ENCODE measurements around the gene ROBO3.

DNA sequence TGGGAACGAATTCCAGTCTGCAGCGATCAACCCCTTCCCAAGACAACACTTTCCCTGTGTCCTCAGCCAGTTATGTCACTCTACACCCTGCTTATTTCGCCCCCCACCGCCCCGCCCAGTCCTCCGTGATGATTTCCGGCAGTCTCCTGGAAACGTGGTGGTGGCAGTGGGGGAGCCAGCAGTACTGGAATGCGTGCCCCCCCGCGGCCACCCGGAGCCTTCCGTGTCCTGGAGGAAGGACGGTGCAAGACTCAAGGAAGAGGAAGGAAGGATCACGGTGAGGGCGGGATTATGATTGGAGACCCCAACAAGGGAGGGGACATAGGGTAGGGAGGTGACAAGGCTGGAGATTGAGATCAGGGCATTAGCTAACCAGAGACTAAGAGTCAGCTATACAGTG is 4.1 kb downstream of the ROBO3 start:
- no peak for TF ChIP-seq ZNF263 (CRISPR knock-in tag; IDR thresholded peaks at IDR 0.05; ENCODE audit: low read depth)
- no peak for TF ChIP-seq MAX (CRISPR knock-in tag; IDR thresholded peaks at IDR 0.05)
- TF ChIP-seq, protein P1, sequence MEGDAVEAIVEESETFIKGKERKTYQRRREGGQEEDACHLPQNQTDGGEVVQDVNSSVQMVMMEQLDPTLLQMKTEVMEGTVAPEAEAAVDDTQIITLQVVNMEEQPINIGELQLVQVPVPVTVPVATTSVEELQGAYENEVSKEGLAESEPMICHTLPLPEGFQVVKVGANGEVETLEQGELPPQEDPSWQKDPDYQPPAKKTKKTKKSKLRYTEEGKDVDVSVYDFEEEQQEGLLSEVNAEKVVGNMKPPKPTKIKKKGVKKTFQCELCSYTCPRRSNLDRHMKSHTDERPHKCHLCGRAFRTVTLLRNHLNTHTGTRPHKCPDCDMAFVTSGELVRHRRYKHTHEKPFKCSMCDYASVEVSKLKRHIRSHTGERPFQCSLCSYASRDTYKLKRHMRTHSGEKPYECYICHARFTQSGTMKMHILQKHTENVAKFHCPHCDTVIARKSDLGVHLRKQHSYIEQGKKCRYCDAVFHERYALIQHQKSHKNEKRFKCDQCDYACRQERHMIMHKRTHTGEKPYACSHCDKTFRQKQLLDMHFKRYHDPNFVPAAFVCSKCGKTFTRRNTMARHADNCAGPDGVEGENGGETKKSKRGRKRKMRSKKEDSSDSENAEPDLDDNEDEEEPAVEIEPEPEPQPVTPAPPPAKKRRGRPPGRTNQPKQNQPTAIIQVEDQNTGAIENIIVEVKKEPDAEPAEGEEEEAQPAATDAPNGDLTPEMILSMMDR (IDR thresholded peaks at IDR 0.05), result no peak
- TF ChIP-seq GABPB1 (CRISPR knock-in tag; IDR thresholded peaks at IDR 0.05), result no peak
- TF ChIP-seq TEAD4 (CRISPR knock-in tag; IDR thresholded peaks at IDR 0.05), result no peak
- TF ChIP-seq NFYB (CRISPR knock-in tag; conservative IDR thresholded peaks at IDR 0.05; ENCODE audit: low read depth), result no peak

Measured in WTC11 (cell line).